AG04449 (cell line): ENCODE data around the gene RETREG2.

Experiments used
- CTCF ChIA-PET: fragments of 350-600 bp; formaldehyde crosslinking; extraction: SDS; loops from one replicate; lab custom pipeline; 2021; ENCODE audit warnings: antibody characterized with exemption; lab: Yijun Ruan, JAX
- POLR2A ChIA-PET: fragments of 400-600, 350-600 bp; formaldehyde crosslinking; extraction: SDS; loops from one replicate; lab custom pipeline; 2020; ENCODE audit warnings: antibody characterized with exemption, inconsistent platforms; lab: Yijun Ruan, JAX
- DNase-seq: peaks from one replicate; pipeline ENCODE4 v3.0.0-alpha.2; 2010; ENCODE audit warnings: low read depth, low spot score
- H3K4me3 ChIP-seq: 2 replicates; pipeline ENCODE4 v1.5.1; 2011; ENCODE audit warnings: low read depth, mild to moderate bottlenecking, control low read depth, low read length
- CTCF ChIP-seq: IDR thresholded peaks from one replicate; pipeline ENCODE4 v1.5.1; 2011; ENCODE audit warnings: mild to moderate bottlenecking, moderate library complexity, low read length, control low read depth, inconsistent platforms; ENCODE audit not compliant: insufficient read depth; ENCODE audit errors: missing control alignments

Gene RETREG2

DNA sequence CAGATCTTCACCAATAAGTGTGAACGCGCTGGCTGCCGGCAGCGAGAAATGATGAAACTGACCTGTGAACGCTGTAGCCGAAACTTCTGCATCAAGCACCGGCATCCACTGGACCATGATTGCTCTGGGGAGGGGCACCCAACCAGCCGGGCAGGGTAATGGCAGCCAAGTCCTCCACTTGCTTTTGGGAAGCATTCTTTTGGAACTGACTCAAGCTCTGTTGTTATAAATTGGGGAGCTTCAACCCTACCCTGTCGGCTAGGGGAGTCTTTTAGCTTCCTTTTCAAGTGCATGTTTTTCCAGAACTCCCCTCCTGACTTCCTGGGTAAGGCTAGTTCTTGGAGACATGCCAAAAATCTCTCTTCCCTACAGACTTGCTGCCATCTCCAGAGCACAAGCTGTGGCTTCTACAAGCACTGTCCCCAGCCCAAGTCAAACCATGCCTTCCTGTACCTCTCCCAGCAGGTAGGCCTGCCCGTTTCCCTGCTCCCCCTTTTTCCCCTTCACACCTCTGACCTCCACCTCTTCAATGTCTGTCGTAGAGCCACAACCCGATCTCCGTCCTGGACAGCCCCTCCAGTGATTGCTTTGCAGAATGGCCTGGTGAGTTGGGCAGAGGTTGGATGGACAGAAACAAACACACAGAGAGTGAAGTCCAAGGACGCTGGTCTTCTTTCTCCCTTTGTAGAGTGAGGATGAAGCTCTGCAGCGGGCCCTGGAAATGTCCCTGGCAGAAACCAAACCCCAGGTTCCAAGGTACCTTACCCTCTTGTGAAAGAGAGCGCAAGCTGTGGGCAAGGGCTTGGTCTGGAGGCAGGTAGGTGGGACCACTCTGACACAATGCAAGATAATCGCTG, 30.0 kb downstream of the RETREG2 start:
- TF ChIP-seq CTCF: no peak
- H3K4me3 ChIP-seq: no peak overlapping the region; the same call in 1 of the 2 replicates
- DNase-seq: no peak
- ChIA-PET CTCF (interaction anchor here (0.9 to 4.2 kb wide), 7 partner anchors 8 to 87 kb away, joined by 3 to 26 read pairs (median 6); partner anchors contain the start of genes ABCB6 and CNPPD1), POLR2A (interaction anchor here (2.9 kb wide), 1 partner anchor 10 kb away, joined by 27 read pairs; the partner anchor contains the start of gene ABCB6)

GRCh38 chr2:219209236-219210195, 31.4 kb downstream of the RETREG2 start:
- CTCF ChIA-PET: interaction anchor here (0.9 to 4.2 kb wide), 4 partner anchors 9 to 50 kb away, joined by 3 to 26 read pairs (median 6); partner anchors contain the start of genes ABCB6 and SLC23A3
- TF ChIP-seq CTCF: no peak
- no peak overlapping the region for H3K4me3 ChIP-seq
- DNase-seq: no peak
- POLR2A ChIA-PET: no interaction called here

DNA sequence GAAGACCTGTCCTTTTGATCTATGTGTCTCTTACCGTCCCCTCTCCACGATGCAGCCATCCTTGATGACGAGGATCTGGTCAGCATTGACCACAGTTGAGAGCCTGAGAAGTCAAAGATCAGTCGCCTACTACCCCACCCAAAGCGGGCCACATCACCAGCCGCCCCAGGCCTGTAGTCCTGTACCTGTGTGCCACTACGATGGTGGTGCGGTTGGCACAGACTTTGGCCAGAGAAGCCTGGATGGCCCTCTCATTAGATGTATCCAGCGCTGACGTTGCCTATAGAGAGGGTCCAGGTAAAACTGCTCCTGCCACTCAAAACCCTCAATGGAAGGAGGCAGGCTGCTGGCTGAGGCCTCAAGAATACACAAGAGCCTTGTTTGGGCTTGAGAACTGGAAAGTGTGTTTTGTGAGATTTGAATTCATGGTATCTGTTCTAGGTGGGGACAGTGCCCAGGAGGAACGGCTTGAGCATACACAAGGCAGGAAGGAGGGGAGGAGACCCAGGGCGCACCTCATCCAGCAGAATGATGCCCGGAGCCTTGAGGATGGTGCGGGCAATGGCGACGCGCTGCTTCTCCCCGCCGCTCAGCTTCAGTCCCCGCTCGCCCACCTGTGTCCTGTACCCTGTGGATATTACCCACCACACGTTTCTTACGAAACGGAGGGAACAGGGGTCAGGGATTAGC, 32.3 kb downstream of the RETREG2 start:
- DNase-seq: no peak
- no peak overlapping the region for H3K4me3 ChIP-seq
- POLR2A ChIA-PET: no interaction called here
- CTCF ChIA-PET: interaction anchor here (1.0 to 4.2 kb wide), 5 partner anchors 8 to 83 kb away, joined by 3 to 26 read pairs (median 9); partner anchors contain the start of genes ABCB6 and SLC23A3
- TF ChIP-seq CTCF: no peak

GRCh38 chr2:219210886-219211362, 32.8 kb downstream of the RETREG2 start:
- no peak for TF ChIP-seq CTCF
- CTCF ChIA-PET: interaction anchor here (0.7 to 3.2 kb wide), 7 partner anchors 9 to 428 kb away, joined by 3 to 17 read pairs (median 5); partner anchors contain the start of gene SLC23A3

GRCh38 chr2:219213026-219213415, 34.9 kb downstream of the RETREG2 start:
- no peak overlapping the region for H3K4me3 ChIP-seq
- ChIA-PET CTCF (interaction anchor here (0.8 to 3.2 kb wide), 5 partner anchors 9 to 82 kb away, joined by 3 to 17 read pairs (median 4); partner anchors contain the start of gene SLC23A3), POLR2A (no interaction called here)
- no peak for TF ChIP-seq CTCF
- DNase-seq: no peak

More at GRCh38 chr2:219210886-219211362, 32.8 kb downstream of the RETREG2 start:
- DNase-seq: no peak
- POLR2A ChIA-PET: no interaction called here
- H3K4me3 ChIP-seq: no peak overlapping the region
